Nephron progenitor cell (in vitro differentiated cells): ENCODE results near the gene CDC42.
A peak's percentile ranks its signal among the peaks of the same experiment; 100 is the strongest.
"Not testable (repeated sequence)": the region's sequence is repeated elsewhere in the genome, so short reads cannot be mapped to it uniquely, and the experiment has no call there.

ENCODE experiments used
- DNase-seq: peaks from one replicate; pipeline ENCODE4 v3.0.0; 2021
- H3K27ac Mint-ChIP-seq: 2 replicates; pipeline ENCODE4 v1.8.0; 2021; ENCODE audit warnings: mild to moderate bottlenecking, moderate library complexity, mixed read lengths
- H3K27me3 Mint-ChIP-seq: 2 replicates; pipeline ENCODE4 v1.8.0; 2021; ENCODE audit warnings: mild to moderate bottlenecking, low read depth, mixed read lengths; ENCODE audit not compliant: poor library complexity
- H3K36me3 Mint-ChIP-seq: 2 replicates; pipeline ENCODE4 v1.8.0; 2021; ENCODE audit warnings: low read depth, mixed read lengths
- H3K4me1 Mint-ChIP-seq: 2 replicates; pipeline ENCODE4 v1.8.0; 2021; ENCODE audit warnings: mixed read lengths
- H3K4me3 Mint-ChIP-seq: 2 replicates; pipeline ENCODE4 v1.8.0; 2021; ENCODE audit warnings: mild to moderate bottlenecking, moderate library complexity, mixed read lengths
- H3K9me3 Mint-ChIP-seq: 2 replicates; pipeline ENCODE4 v1.8.0; 2021; ENCODE audit warnings: mild to moderate bottlenecking, moderate library complexity, mixed read lengths
- CTCF ChIP-seq: fragments of 200-600 bp; sonication (generic); IDR thresholded peaks from 2 replicates; pipeline ENCODE4 v1.5.0; 2021; ENCODE audit warnings: antibody characterized with exemption

Gene CDC42

GRCh38 chr1:22052115-22053016, at the start of gene CDC42:
TSS of gene CDC42 (plus strand) at chr1:22052709. CDS start at chr1:22078479, 25,770 bp downstream.
- peaks cover 6% of the 10 kb centered on the region for H3K27me3 Mint-ChIP-seq
- peaks cover 24% of the 10 kb centered on the region for H3K36me3 Mint-ChIP-seq
- H3K9me3 Mint-ChIP-seq = no peaks in the 10 kb centered on the region
- TF ChIP-seq CTCF = no peak
- peak within 1 kb of the TSS; percentile 100 for H3K4me3 Mint-ChIP-seq
- peaks cover 35% of the 10 kb centered on the region for H3K4me1 Mint-ChIP-seq
- DNase-seq = peak; percentile 95
- H3K27ac Mint-ChIP-seq = peak within 1 kb of the TSS; percentile 100

- not testable (repeated sequence) for H3K36me3 Mint-ChIP-seq, DNase-seq, H3K27ac Mint-ChIP-seq, H3K4me1 Mint-ChIP-seq, H3K9me3 Mint-ChIP-seq, H3K4me3 Mint-ChIP-seq
- H3K27me3 Mint-ChIP-seq = peaks cover 11% of the 10 kb centered on the region
Observed at GRCh38 chr1:22002875-22003274, 49.6 kb upstream of the CDC42 start.

- H3K27ac Mint-ChIP-seq, DNase-seq, H3K36me3 Mint-ChIP-seq, H3K4me1 Mint-ChIP-seq, H3K9me3 Mint-ChIP-seq, H3K4me3 Mint-ChIP-seq: not testable (repeated sequence)
- H3K27me3 Mint-ChIP-seq = peaks cover 11% of the 10 kb centered on the region
Observed at GRCh38 chr1:22003959-22004358, 48.5 kb upstream of the CDC42 start.

GRCh38 chr1:22005261-22006149, 47.0 kb upstream of the CDC42 start:
- peaks cover 11% of the 10 kb centered on the region for H3K27me3 Mint-ChIP-seq
- DNase-seq = peak; percentile 55
- H3K36me3 Mint-ChIP-seq, H3K4me1 Mint-ChIP-seq, H3K9me3 Mint-ChIP-seq, H3K4me3 Mint-ChIP-seq, H3K27ac Mint-ChIP-seq: not testable (repeated sequence)
- peak; percentile 30 for TF ChIP-seq CTCF

GRCh38 chr1:22006736-22007135, 45.8 kb upstream of the CDC42 start:
- H3K4me1 Mint-ChIP-seq = not testable (repeated sequence)

GRCh38 chr1:22007262-22007661, 45.2 kb upstream of the CDC42 start:
- not testable (repeated sequence) for H3K9me3 Mint-ChIP-seq, H3K27me3 Mint-ChIP-seq

More at GRCh38 chr1:22006736-22007135, 45.8 kb upstream of the CDC42 start:
- not testable (repeated sequence) for H3K27me3 Mint-ChIP-seq, H3K36me3 Mint-ChIP-seq, H3K9me3 Mint-ChIP-seq, DNase-seq, H3K4me3 Mint-ChIP-seq, H3K27ac Mint-ChIP-seq

GRCh38 chr1:22009566-22009965, 42.9 kb upstream of the CDC42 start:
- not testable (repeated sequence) for H3K36me3 Mint-ChIP-seq, H3K27me3 Mint-ChIP-seq, H3K9me3 Mint-ChIP-seq, H3K27ac Mint-ChIP-seq, DNase-seq, H3K4me1 Mint-ChIP-seq, H3K4me3 Mint-ChIP-seq

More at GRCh38 chr1:22007262-22007661, 45.2 kb upstream of the CDC42 start:
- H3K36me3 Mint-ChIP-seq, H3K4me1 Mint-ChIP-seq, H3K4me3 Mint-ChIP-seq, H3K27ac Mint-ChIP-seq, DNase-seq: not testable (repeated sequence)

- H3K4me1 Mint-ChIP-seq, H3K9me3 Mint-ChIP-seq, H3K4me3 Mint-ChIP-seq, DNase-seq, H3K36me3 Mint-ChIP-seq, H3K27ac Mint-ChIP-seq: not testable (repeated sequence)
- peaks cover 10% of the 10 kb centered on the region for H3K27me3 Mint-ChIP-seq
Observed at GRCh38 chr1:22012752-22013151, 39.8 kb upstream of the CDC42 start.

- H3K27ac Mint-ChIP-seq, DNase-seq, H3K4me3 Mint-ChIP-seq, H3K9me3 Mint-ChIP-seq, H3K36me3 Mint-ChIP-seq, H3K4me1 Mint-ChIP-seq: not testable (repeated sequence)
- peaks cover 10% of the 10 kb centered on the region for H3K27me3 Mint-ChIP-seq
Observed at GRCh38 chr1:22014575-22015206, 37.8 kb upstream of the CDC42 start.
